ENCODE results near the gene FAM227B. TPM values are rescaled to one million over a fixed set of nuclear protein-coding genes. Genes with fewer than 3 reads are reported as not detected.
"Not testable (repeated sequence)": the region's sequence is repeated elsewhere in the genome, so short reads cannot be mapped to it uniquely, and the experiment has no call there.

Gene FAM227B
- total RNA-seq, 1 donor from 2014 or later, result 7.8 TPM

- Histone ChIP-seq H3K9ac (ENCODE audit: low read depth in 1 of 3, low read length in 3 of 3) (no peak overlapping the region), H3K27ac (ENCODE audit: low read depth, low read length) (no peak overlapping the region), H3K27me3 (ENCODE audit: control insufficient read depth in 3 of 3, insufficient read depth in 3 of 3, low read length in 3 of 3) (no peaks in the 10 kb centered on the region), H3K4me1 (ENCODE audit: control insufficient read depth in 3 of 3, insufficient read depth in 3 of 3, low read length in 3 of 3) (no peaks in the 10 kb centered on the region), H3K36me3 (ENCODE audit: control insufficient read depth in 3 of 3, insufficient read depth in 3 of 3, low read length in 3 of 3) (peaks cover 0 to 3% (median 0%) of the 10 kb centered on the region in 3 donors), H3K4me3 (ENCODE audit: low read length in 3 of 3) (no peak overlapping the region), H3K9me3 (ENCODE audit: control insufficient read depth in 3 of 3, low read length in 3 of 3) (peaks cover 0 to 2% (median 0%) of the 10 kb centered on the region in 3 donors)
Observed at GRCh38 chr15:49573421-49573820, 47.2 kb downstream of the FAM227B start.

GRCh38 chr15:49570672-49571071 is 49.9 kb downstream of the FAM227B start:
- Histone ChIP-seq H3K9ac (ENCODE audit: low read depth in 1 of 3, low read length in 3 of 3) (no peak overlapping the region), H3K9me3 (ENCODE audit: control insufficient read depth in 3 of 3, low read length in 3 of 3) (peaks cover 0 to 2% (median 0%) of the 10 kb centered on the region in 3 donors), H3K4me3 (ENCODE audit: low read length in 3 of 3) (no peak overlapping the region), H3K27ac (ENCODE audit: low read depth, low read length) (no peak overlapping the region), H3K4me1 (ENCODE audit: control insufficient read depth in 3 of 3, insufficient read depth in 3 of 3, low read length in 3 of 3) (no peaks in the 10 kb centered on the region), H3K27me3 (ENCODE audit: control insufficient read depth in 3 of 3, insufficient read depth in 3 of 3, low read length in 3 of 3) (no peaks in the 10 kb centered on the region), H3K36me3 (ENCODE audit: control insufficient read depth in 3 of 3, insufficient read depth in 3 of 3, low read length in 3 of 3) (peaks cover 0 to 3% (median 0%) of the 10 kb centered on the region in 3 donors)

- no peak overlapping the region for H3K27ac ChIP-seq (ENCODE audit: low read depth, low read length)
- no peaks in the 10 kb centered on the region for H3K4me1 ChIP-seq (ENCODE audit: control insufficient read depth in 3 of 3, insufficient read depth in 3 of 3, low read length in 3 of 3)
- peaks cover 0 to 3% (median 0%) of the 10 kb centered on the region in 3 donors for H3K36me3 ChIP-seq (ENCODE audit: control insufficient read depth in 3 of 3, insufficient read depth in 3 of 3, low read length in 3 of 3)
- H3K4me3 ChIP-seq (ENCODE audit: low read length in 3 of 3), result no peak overlapping the region
- H3K27me3 ChIP-seq (ENCODE audit: control insufficient read depth in 3 of 3, insufficient read depth in 3 of 3, low read length in 3 of 3), result no peaks in the 10 kb centered on the region
- H3K9ac ChIP-seq (ENCODE audit: low read depth in 1 of 3, low read length in 3 of 3), result no peak overlapping the region
- H3K9me3 ChIP-seq (ENCODE audit: control insufficient read depth in 3 of 3, low read length in 3 of 3), result peaks cover 0 to 2% (median 0%) of the 10 kb centered on the region in 3 donors
Observed at GRCh38 chr15:49570174-49570573, 50.4 kb downstream of the FAM227B start.

- Histone ChIP-seq H3K9ac (ENCODE audit: low read depth in 1 of 3, low read length in 3 of 3) (no peak overlapping the region), H3K36me3 (ENCODE audit: control insufficient read depth in 3 of 3, insufficient read depth in 3 of 3, low read length in 3 of 3) (no peaks in the 10 kb centered on the region), H3K27ac (ENCODE audit: low read depth, low read length) (no peak overlapping the region), H3K4me1 (ENCODE audit: control insufficient read depth in 3 of 3, insufficient read depth in 3 of 3, low read length in 3 of 3) (no peaks in the 10 kb centered on the region), H3K9me3 (ENCODE audit: control insufficient read depth in 3 of 3, low read length in 3 of 3) (peaks cover 0 to 18% (median 5%) of the 10 kb centered on the region in 3 donors), H3K27me3 (ENCODE audit: control insufficient read depth in 3 of 3, insufficient read depth in 3 of 3, low read length in 3 of 3) (no peaks in the 10 kb centered on the region), H3K4me3 (ENCODE audit: low read length in 3 of 3) (no peak overlapping the region)
Observed at GRCh38 chr15:49560045-49560444, 60.6 kb downstream of the FAM227B start.

GRCh38 chr15:49558929-49559328 is 61.7 kb downstream of the FAM227B start:
- no peaks in the 10 kb centered on the region for H3K27me3 ChIP-seq (ENCODE audit: control insufficient read depth in 3 of 3, insufficient read depth in 3 of 3, low read length in 3 of 3)
- no peak overlapping the region for H3K9ac ChIP-seq (ENCODE audit: low read depth in 1 of 3, low read length in 3 of 3)
- no peaks in the 10 kb centered on the region for H3K36me3 ChIP-seq (ENCODE audit: control insufficient read depth in 3 of 3, insufficient read depth in 3 of 3, low read length in 3 of 3)
- no peaks in the 10 kb centered on the region for H3K4me1 ChIP-seq (ENCODE audit: control insufficient read depth in 3 of 3, insufficient read depth in 3 of 3, low read length in 3 of 3)
- no peak overlapping the region for H3K4me3 ChIP-seq (ENCODE audit: low read length in 3 of 3)
- peaks cover 0 to 16% (median 5%) of the 10 kb centered on the region in 3 donors for H3K9me3 ChIP-seq (ENCODE audit: control insufficient read depth in 3 of 3, low read length in 3 of 3)
- H3K27ac ChIP-seq (ENCODE audit: low read depth, low read length), result no peak overlapping the region

GRCh38 chr15:49556437-49556836 is 64.2 kb downstream of the FAM227B start:
- Histone ChIP-seq H3K9me3 (ENCODE audit: control insufficient read depth in 3 of 3, low read length in 3 of 3) (peaks cover 0 to 16% (median 0%) of the 10 kb centered on the region in 3 donors), H3K9ac (ENCODE audit: low read depth in 1 of 3, low read length in 3 of 3) (no peak overlapping the region), H3K4me1 (ENCODE audit: control insufficient read depth in 3 of 3, insufficient read depth in 3 of 3, low read length in 3 of 3) (no peaks in the 10 kb centered on the region), H3K4me3 (ENCODE audit: low read length in 3 of 3) (no peak overlapping the region), H3K27me3 (ENCODE audit: control insufficient read depth in 3 of 3, insufficient read depth in 3 of 3, low read length in 3 of 3) (no peaks in the 10 kb centered on the region), H3K27ac (ENCODE audit: low read depth, low read length) (no peak overlapping the region), H3K36me3 (ENCODE audit: control insufficient read depth in 3 of 3, insufficient read depth in 3 of 3, low read length in 3 of 3) (no peaks in the 10 kb centered on the region)

- H3K27ac ChIP-seq (ENCODE audit: low read depth, low read length); H3K4me3 ChIP-seq (ENCODE audit: low read length in 3 of 3); H3K9me3 ChIP-seq (ENCODE audit: control insufficient read depth in 3 of 3, low read length in 3 of 3); H3K4me1 ChIP-seq (ENCODE audit: control insufficient read depth in 3 of 3, insufficient read depth in 3 of 3, low read length in 3 of 3); H3K36me3 ChIP-seq (ENCODE audit: control insufficient read depth in 3 of 3, insufficient read depth in 3 of 3, low read length in 3 of 3); H3K27me3 ChIP-seq (ENCODE audit: control insufficient read depth in 3 of 3, insufficient read depth in 3 of 3, low read length in 3 of 3); H3K9ac ChIP-seq (ENCODE audit: low read depth in 1 of 3, low read length in 3 of 3): not testable (repeated sequence)
Observed at GRCh38 chr15:49550342-49550741, 70.3 kb downstream of the FAM227B start.

- Histone ChIP-seq H3K27ac (ENCODE audit: low read depth, low read length) (no peak overlapping the region), H3K36me3 (ENCODE audit: control insufficient read depth in 3 of 3, insufficient read depth in 3 of 3, low read length in 3 of 3) (peaks cover 0 to 5% (median 2%) of the 10 kb centered on the region in 3 donors), H3K27me3 (ENCODE audit: control insufficient read depth in 3 of 3, insufficient read depth in 3 of 3, low read length in 3 of 3) (no peaks in the 10 kb centered on the region), H3K4me3 (ENCODE audit: low read length in 3 of 3) (no peak overlapping the region), H3K9me3 (ENCODE audit: control insufficient read depth in 3 of 3, low read length in 3 of 3) (peaks cover 0 to 8% (median 7%) of the 10 kb centered on the region in 3 donors), H3K4me1 (ENCODE audit: control insufficient read depth in 3 of 3, insufficient read depth in 3 of 3, low read length in 3 of 3) (no peaks in the 10 kb centered on the region), H3K9ac (ENCODE audit: low read depth in 1 of 3, low read length in 3 of 3) (no peak overlapping the region)
Observed at GRCh38 chr15:49538520-49538919, 82.1 kb downstream of the FAM227B start.

- no peaks in the 10 kb centered on the region for H3K36me3 ChIP-seq (ENCODE audit: control insufficient read depth in 3 of 3, insufficient read depth in 3 of 3, low read length in 3 of 3)
- no peaks in the 10 kb centered on the region for H3K4me1 ChIP-seq (ENCODE audit: control insufficient read depth in 3 of 3, insufficient read depth in 3 of 3, low read length in 3 of 3)
- H3K9me3 ChIP-seq (ENCODE audit: control insufficient read depth in 3 of 3, low read length in 3 of 3), result no peaks in the 10 kb centered on the region
- H3K27me3 ChIP-seq (ENCODE audit: control insufficient read depth in 3 of 3, insufficient read depth in 3 of 3, low read length in 3 of 3), result no peaks in the 10 kb centered on the region
- no peak overlapping the region for H3K9ac ChIP-seq (ENCODE audit: low read depth in 1 of 3, low read length in 3 of 3)
- H3K27ac ChIP-seq (ENCODE audit: low read depth, low read length), result no peak overlapping the region
- no peak overlapping the region for H3K4me3 ChIP-seq (ENCODE audit: low read length in 3 of 3)
Observed at GRCh38 chr15:49530092-49530491, 90.5 kb downstream of the FAM227B start.

GRCh38 chr15:49528289-49528688 is 92.3 kb downstream of the FAM227B start:
- Histone ChIP-seq H3K27me3 (ENCODE audit: control insufficient read depth in 3 of 3, insufficient read depth in 3 of 3, low read length in 3 of 3) (no peaks in the 10 kb centered on the region), H3K9ac (ENCODE audit: low read depth in 1 of 3, low read length in 3 of 3) (no peak overlapping the region)

More at GRCh38 chr15:49528289-49528688, 92.3 kb downstream of the FAM227B start:
- H3K4me1 ChIP-seq (ENCODE audit: control insufficient read depth in 3 of 3, insufficient read depth in 3 of 3, low read length in 3 of 3), result no peaks in the 10 kb centered on the region
- no peaks in the 10 kb centered on the region for H3K9me3 ChIP-seq (ENCODE audit: control insufficient read depth in 3 of 3, low read length in 3 of 3)
- no peak overlapping the region for H3K4me3 ChIP-seq (ENCODE audit: low read length in 3 of 3)
- H3K27ac ChIP-seq (ENCODE audit: low read depth, low read length), result no peak overlapping the region
- no peaks in the 10 kb centered on the region for H3K36me3 ChIP-seq (ENCODE audit: control insufficient read depth in 3 of 3, insufficient read depth in 3 of 3, low read length in 3 of 3)
